Aorta (tissue), 5 donors: Measurements from ENCODE around the gene TP73. TPM values are rescaled to one million over a fixed set of nuclear protein-coding genes. Genes with fewer than 3 reads are reported as not detected.
"Not testable (repeated sequence)": the region's sequence is repeated elsewhere in the genome, so short reads cannot be mapped to it uniquely, and the experiment has no call there.

ENCODE experiments used
- ATAC-seq: fragments of 200-7000 bp; cut with Tn5 transposase; one replicate; pipeline ENCODE4 v1.9.1; 2022; ENCODE audit warnings: moderate library complexity; ENCODE audit not compliant: low FRiP score
- DNase-seq, 2 donors: peaks; one replicate each; pipeline ENCODE4 v3.0.0-alpha.2; 2020
- H3K27ac ChIP-seq, 2 donors: one replicate each; pipeline ENCODE4 v1.5.1; 2013; ENCODE audit warnings: low read length in 2 of 2, mild to moderate bottlenecking in 2 of 2, moderate library complexity in 2 of 2, control low read depth in 1 of 2, inconsistent platforms in 1 of 2, low read depth in 1 of 2
- H3K27me3 ChIP-seq, 2 donors: one replicate each; pipeline ENCODE4 v1.6.1; 2013; ENCODE audit warnings: control low read depth in 1 of 2, low read length in 1 of 2, mild to moderate bottlenecking in 1 of 2, moderate library complexity in 1 of 2; ENCODE audit not compliant: insufficient read depth in 2 of 2, control insufficient read depth in 1 of 2
- H3K36me3 ChIP-seq, 2 donors: one replicate each; pipeline ENCODE4 v1.6.1; 2013; ENCODE audit warnings: control low read depth in 1 of 2, low read length in 1 of 2, mild to moderate bottlenecking in 1 of 2; ENCODE audit not compliant: insufficient read depth in 2 of 2, control insufficient read depth in 1 of 2
- H3K4me1 ChIP-seq, 2 donors: one replicate each; pipeline ENCODE4 v1.6.1; 2013; ENCODE audit warnings: low read length in 2 of 2, control low read depth in 1 of 2, mild to moderate bottlenecking in 1 of 2, moderate library complexity in 1 of 2; ENCODE audit not compliant: insufficient read depth in 2 of 2, control insufficient read depth in 1 of 2
- H3K4me3 ChIP-seq, 2 donors: one replicate each; pipeline ENCODE4 v1.5.1; 2013; ENCODE audit warnings: low read length in 2 of 2, control low read depth in 1 of 2, mild to moderate bottlenecking in 1 of 2
- H3K9me3 ChIP-seq: one replicate; pipeline ENCODE4 v1.6.1; 2013; ENCODE audit warnings: mild to moderate bottlenecking, low read length; ENCODE audit not compliant: control insufficient read depth
- WGBS, 2 donors: extraction: QIAGEN DNeasy Blood & Tissue Kit; methylation state at CpG; one replicate each; pipeline ENCODE4 v1.1.7; 2013; 5-methylcytosine and 5-hydroxymethylcytosine counted together
- intact Hi-C, 2 donors: fragments of 100-400 bp; cut with DNase I; formaldehyde crosslinking; loops; one replicate each; pipeline versions ENCODE4 v1.14.2 to v1.15.0; 2022
- polyA plus RNA-seq, 2 donors: library from polyadenylated mRNA; stranded (reverse); fragments of 200-250 nt; gene quantifications; one replicate each; pipeline ENCODE4 v1.2.3, GENCODE V29; 2013
- total RNA-seq, 2 donors: library from RNA; stranded (reverse); fragmentation: NEBNext Ultra II Directional; extraction: Animal tissue kit (Norgen Biotek cat#: 25700); gene quantifications; one replicate each; pipeline ENCODE4 v1.2.1, GENCODE V29; 2021
- donor health status: healthy with polysubstance abuse.
- donor health status: Bipolar disorder and iron deficiency.
- donor health status: DM: no; HTN: no; CAD: no.
- donor health status: DM: no; HTN: no; CAD: no.
- donor health status: DM: yes; HTN: yes; CAD: no.

TP73 gene
- total and polyA plus RNA-seq, 4 donors, result 0.18 to 0.38 TPM; not detected in 2

GRCh38 chr1:3714814-3715213 lies 62.5 kb downstream of the TP73 start:
- WGBS, 2 donors, result 67 to 68% methylated on average over 9 to 10 of the region's 10 CpGs

GRCh38 chr1:3716351-3716750 lies 64.0 kb downstream of the TP73 start:
- 89 to 90% methylated on average over 6 of the region's 6 CpGs for WGBS, 2 donors
- Histone ChIP-seq H3K4me3 (no peak overlapping the region), H3K9me3 (no peaks in the 10 kb centered on the region), H3K27ac (no peak overlapping the region), H3K36me3 (no peaks in the 10 kb centered on the region), H3K27me3 (no peaks in the 10 kb centered on the region), H3K4me1 (no peaks in the 10 kb centered on the region)
- intact Hi-C loops, result no loop called here
- ATAC-seq, result no peak
- DNase-seq, result no peak

More at GRCh38 chr1:3714814-3715213, 62.5 kb downstream of the TP73 start:
- no peak overlapping the region for H3K4me3 ChIP-seq
- no peaks in the 10 kb centered on the region for H3K27me3 ChIP-seq
- H3K36me3 ChIP-seq, result no peaks in the 10 kb centered on the region
- no peak overlapping the region for H3K27ac ChIP-seq
- DNase-seq (no peak), ATAC-seq (no peak)
- H3K9me3 ChIP-seq, result no peaks in the 10 kb centered on the region
- intact Hi-C loops, result no loop called here
- no peaks in the 10 kb centered on the region for H3K4me1 ChIP-seq

- Histone ChIP-seq H3K27me3 (no peaks in the 10 kb centered on the region), H3K4me3 (no peak overlapping the region), H3K27ac (no peak overlapping the region), H3K36me3 (no peaks in the 10 kb centered on the region), H3K4me1 (no peaks in the 10 kb centered on the region), H3K9me3 (no peaks in the 10 kb centered on the region)
- DNase-seq (no peak), ATAC-seq (no peak)
- 34 to 45% methylated on average over 32 to 33 of the region's 33 CpGs for WGBS, 2 donors
- intact Hi-C loops, result no loop called here
Measured at GRCh38 chr1:3717041-3717714, 64.9 kb downstream of the TP73 start.

- Histone ChIP-seq H3K27me3 (no peaks in the 10 kb centered on the region), H3K4me3 (no peak overlapping the region), H3K27ac (no peak overlapping the region), H3K36me3 (no peaks in the 10 kb centered on the region), H3K9me3 (no peaks in the 10 kb centered on the region), H3K4me1 (no peaks in the 10 kb centered on the region)
- WGBS, 2 donors, result 35% methylated on average over 37 to 40 of the region's 40 CpGs
- DNase-seq (no peak), ATAC-seq (no peak)
- intact Hi-C loops, result no loop called here
Measured at GRCh38 chr1:3717715-3718601, 65.6 kb downstream of the TP73 start.

- H3K36me3 ChIP-seq, result no peaks in the 10 kb centered on the region
- no peak overlapping the region for H3K27ac ChIP-seq
- no peaks in the 10 kb centered on the region for H3K9me3 ChIP-seq
- ATAC-seq (no peak), DNase-seq (no peak)
- 84 to 88% methylated on average over 14 of the region's 14 CpGs for WGBS, 2 donors
- no peak overlapping the region for H3K4me3 ChIP-seq
- H3K27me3 ChIP-seq, result no peaks in the 10 kb centered on the region
- H3K4me1 ChIP-seq, result no peaks in the 10 kb centered on the region
- intact Hi-C loops, result no loop called here
Measured at GRCh38 chr1:3718764-3719163, 66.4 kb downstream of the TP73 start.

- no peaks in the 10 kb centered on the region for H3K9me3 ChIP-seq
- H3K4me1 ChIP-seq, result no peaks in the 10 kb centered on the region
- 81 to 83% methylated on average over 20 of the region's 20 CpGs for WGBS, 2 donors
- intact Hi-C loops, result loop anchor here (5.0 kb wide), 1 partner anchor 270 kb away; the partner anchor contains the start of gene ARHGEF16 (in 2 of the 2)
- ATAC-seq (peak; percentile 3), DNase-seq (no peak)
- H3K27me3 ChIP-seq, result no peaks in the 10 kb centered on the region
- H3K4me3 ChIP-seq, result no peak overlapping the region
- H3K27ac ChIP-seq, result no peak overlapping the region
- H3K36me3 ChIP-seq, result no peaks in the 10 kb centered on the region
Measured at GRCh38 chr1:3721955-3722465, 69.7 kb downstream of the TP73 start.

GRCh38 chr1:3722846-3723245 lies 70.5 kb downstream of the TP73 start:
- intact Hi-C loops, result loop anchor here (5.0 kb wide), 1 partner anchor 271 kb away; the partner anchor contains the start of gene ARHGEF16 (in 2 of the 2)
- ATAC-seq (no peak), DNase-seq (no peak)
- Histone ChIP-seq H3K27ac (no peak overlapping the region), H3K9me3 (no peaks in the 10 kb centered on the region), H3K36me3 (no peaks in the 10 kb centered on the region), H3K27me3 (no peaks in the 10 kb centered on the region), H3K4me1 (no peaks in the 10 kb centered on the region), H3K4me3 (no peak overlapping the region)
- 59 to 67% methylated on average over 3 of the region's 3 CpGs for WGBS, 2 donors

GRCh38 chr1:3724416-3725030 lies 72.2 kb downstream of the TP73 start:
- H3K27ac ChIP-seq, H3K27me3 ChIP-seq, ATAC-seq, H3K9me3 ChIP-seq, H3K4me1 ChIP-seq, H3K4me3 ChIP-seq, H3K36me3 ChIP-seq: not testable (repeated sequence)
- DNase-seq, result peak; percentile 78 to 93
- WGBS, 2 donors, result 34 to 37% methylated on average over 18 of the region's 18 CpGs
- intact Hi-C loops, result loop anchor here (5.0 kb wide), 1 partner anchor 272 kb away; the partner anchor contains the start of gene ARHGEF16 (in 2 of the 2)
